H1 (cell line): ENCODE measurements around the gene MPP3. TPM values are rescaled to one million over a fixed set of nuclear protein-coding genes. Genes with fewer than 3 reads are reported as not detected.

Experiments
- BACH1 ChIP-seq: IDR thresholded peaks from 2 replicates; pipeline ENCODE4 v1.6.1; 2012; ENCODE audit warnings: low read length, improper control_type of control experiment
- CBX8 ChIP-seq: fragments of 300-800, 300-1000 bp; sonication (generic); IDR thresholded peaks from 2 replicates; pipeline ENCODE4 v1.7.1; 2016; ENCODE audit warnings: low read depth, low read length, borderline replicate concordance
- CHD1 ChIP-seq: IDR thresholded peaks from 2 replicates; pipeline ENCODE4 v1.6.1; 2012; ENCODE audit warnings: low read depth, low read length, improper control_type of control experiment
- CREB1 ChIP-seq: IDR thresholded peaks from 2 replicates; pipeline ENCODE4 v1.6.1; 2012; ENCODE audit warnings: inconsistent platforms
- HDAC6 ChIP-seq: IDR thresholded peaks from one replicate; pipeline ENCODE4 v1.7.1; 2012; ENCODE audit warnings: low read depth, mild to moderate bottlenecking, inconsistent platforms, low read length, moderate library complexity
- KDM1A ChIP-seq: fragments of 200-600, 300-600 bp; sonication (generic); IDR thresholded peaks from 2 replicates; pipeline ENCODE4 v1.7.1; 2016; ENCODE audit warnings: mild to moderate bottlenecking, low read length, borderline replicate concordance
- KDM4A ChIP-seq: IDR thresholded peaks from one replicate; pipeline ENCODE4 v1.7.1; 2012; ENCODE audit warnings: low read depth, mild to moderate bottlenecking, moderate library complexity, low read length, inconsistent platforms; ENCODE audit not compliant: severe bottlenecking
- NANOG ChIP-seq: IDR thresholded peaks from 2 replicates; pipeline ENCODE4 v1.6.1; 2011; ENCODE audit warnings: low read length, low read depth, mild to moderate bottlenecking, inconsistent platforms; ENCODE audit not compliant: insufficient read depth, poor library complexity, severe bottlenecking
- PHF8 ChIP-seq: fragments of 200-600 bp; sonication (generic); conservative IDR thresholded peaks from 2 replicates; pipeline ENCODE4 v1.7.1; 2012; ENCODE audit warnings: low read depth, mild to moderate bottlenecking, inconsistent platforms, low read length, moderate library complexity
- POLR2A ChIP-seq, 2 experiments: IDR thresholded peaks; 1 replicate in 1 of 2; 2 replicates in 1 of 2; pipeline ENCODE4 v1.6.1; 2011; ENCODE audit warnings: low read depth in 2 of 2, low read length in 2 of 2, mild to moderate bottlenecking in 2 of 2; ENCODE audit errors: control extremely low read depth in 1 of 2
- RAD21 ChIP-seq, 2 experiments: IDR thresholded peaks in 1 of 2; conservative IDR thresholded peaks in 1 of 2; 2 replicates each; pipeline ENCODE4 v1.6.1; 2011; ENCODE audit warnings: low read depth in 2 of 2, low read length in 2 of 2, improper control_type of control experiment in 1 of 2, inconsistent platforms in 1 of 2, mild to moderate bottlenecking in 1 of 2, moderate library complexity in 1 of 2
- RBBP5 ChIP-seq: IDR thresholded peaks from 2 replicates; pipeline ENCODE4 v1.7.1; 2012; ENCODE audit warnings: low read depth, mild to moderate bottlenecking, inconsistent platforms, low read length, moderate library complexity, borderline replicate concordance
- RFX5 ChIP-seq: IDR thresholded peaks from 2 replicates; pipeline ENCODE4 v1.6.1; 2011; ENCODE audit warnings: low read depth, low read length, improper control_type of control experiment, borderline replicate concordance
- SIN3A ChIP-seq, 2 experiments: IDR thresholded peaks in 1 of 2; conservative IDR thresholded peaks in 1 of 2; 2 replicates each; pipeline ENCODE4 v1.6.1; 2011 to 2012; ENCODE audit warnings: low read length in 2 of 2, improper control_type of control experiment in 1 of 2, low read depth in 1 of 2, mild to moderate bottlenecking in 1 of 2
- SIRT6 ChIP-seq: IDR thresholded peaks from one replicate; pipeline ENCODE4 v1.7.1; 2012; ENCODE audit warnings: low read length, inconsistent platforms
- SIX5 ChIP-seq: IDR thresholded peaks from 2 replicates; pipeline ENCODE4 v1.6.1; 2011; ENCODE audit warnings: mild to moderate bottlenecking, low read depth, low read length
- SP2 ChIP-seq: IDR thresholded peaks from 2 replicates; pipeline ENCODE4 v1.6.1; 2012; ENCODE audit warnings: mild to moderate bottlenecking, low read length, inconsistent platforms
- SRF ChIP-seq: IDR thresholded peaks from 2 replicates; pipeline ENCODE4 v1.6.1; 2011; ENCODE audit warnings: mild to moderate bottlenecking, low read depth, low read length, moderate library complexity
- TAF1 ChIP-seq: IDR thresholded peaks from 2 replicates; pipeline ENCODE4 v1.6.1; 2011; ENCODE audit warnings: mild to moderate bottlenecking, low read depth, low read length
- TAF7 ChIP-seq: optimal IDR thresholded peaks from 2 replicates; pipeline ENCODE3; 2011; ENCODE audit warnings: low read depth, mild to moderate bottlenecking, inconsistent platforms, low read length, moderate library complexity, borderline replicate concordance
- TCF12 ChIP-seq: IDR thresholded peaks from 2 replicates; pipeline ENCODE4 v1.6.1; 2011; ENCODE audit warnings: low read depth, mild to moderate bottlenecking, low read length
- TEAD4 ChIP-seq: IDR thresholded peaks from 2 replicates; pipeline ENCODE4 v1.6.1; 2012; ENCODE audit warnings: low read depth, low read length, inconsistent platforms, mixed read lengths
- YY1 ChIP-seq: IDR thresholded peaks from 2 replicates; pipeline ENCODE4 v1.6.1; 2011; ENCODE audit warnings: low read depth, mild to moderate bottlenecking, low read length
- ZNF274 ChIP-seq: IDR thresholded peaks from 2 replicates; pipeline ENCODE4 v1.7.0; 2012; ENCODE audit warnings: low read length, borderline replicate concordance; ENCODE audit errors: extremely low read depth
- polyA plus RNA-seq, 7 experiments: library from polyadenylated mRNA; depleted of rRNA in 3 of 7; stranded (reverse) in 5 of 7; unstranded in 2 of 7; fragments of >200 nt in 5 of 7; fragments of 200-250 nt in 2 of 7; gene quantifications; 1 replicate in 5 of 7; 2 replicates in 1 of 7; 4 replicates in 1 of 7; pipeline versions ENCODE4 v1.2.1 to v1.2.3, GENCODE V29; 2011 to 2013; ENCODE audit warnings: missing spikeins in 2 of 7, mixed read lengths in 2 of 7
- total RNA-seq: library from RNA; stranded (reverse); fragmentation: NEBNext Ultra II Directional; extraction: Animal tissue kit (Norgen Biotek cat#: 25700); gene quantifications from 2 replicates; pipeline ENCODE4 v1.2.1, GENCODE V29; 2021
- TF ChIP-seq, protein P1 (sequence below): IDR thresholded peaks from 2 replicates; pipeline ENCODE4 v1.6.1; 2012; ENCODE audit warnings: inconsistent platforms

The MPP3 gene
- total and polyA plus RNA-seq, 2 of the 8 experiments (the other 6 are each of a cell fraction or from before 2014, with no cell fraction given), result 3.1 to 6.1 TPM

DNA sequence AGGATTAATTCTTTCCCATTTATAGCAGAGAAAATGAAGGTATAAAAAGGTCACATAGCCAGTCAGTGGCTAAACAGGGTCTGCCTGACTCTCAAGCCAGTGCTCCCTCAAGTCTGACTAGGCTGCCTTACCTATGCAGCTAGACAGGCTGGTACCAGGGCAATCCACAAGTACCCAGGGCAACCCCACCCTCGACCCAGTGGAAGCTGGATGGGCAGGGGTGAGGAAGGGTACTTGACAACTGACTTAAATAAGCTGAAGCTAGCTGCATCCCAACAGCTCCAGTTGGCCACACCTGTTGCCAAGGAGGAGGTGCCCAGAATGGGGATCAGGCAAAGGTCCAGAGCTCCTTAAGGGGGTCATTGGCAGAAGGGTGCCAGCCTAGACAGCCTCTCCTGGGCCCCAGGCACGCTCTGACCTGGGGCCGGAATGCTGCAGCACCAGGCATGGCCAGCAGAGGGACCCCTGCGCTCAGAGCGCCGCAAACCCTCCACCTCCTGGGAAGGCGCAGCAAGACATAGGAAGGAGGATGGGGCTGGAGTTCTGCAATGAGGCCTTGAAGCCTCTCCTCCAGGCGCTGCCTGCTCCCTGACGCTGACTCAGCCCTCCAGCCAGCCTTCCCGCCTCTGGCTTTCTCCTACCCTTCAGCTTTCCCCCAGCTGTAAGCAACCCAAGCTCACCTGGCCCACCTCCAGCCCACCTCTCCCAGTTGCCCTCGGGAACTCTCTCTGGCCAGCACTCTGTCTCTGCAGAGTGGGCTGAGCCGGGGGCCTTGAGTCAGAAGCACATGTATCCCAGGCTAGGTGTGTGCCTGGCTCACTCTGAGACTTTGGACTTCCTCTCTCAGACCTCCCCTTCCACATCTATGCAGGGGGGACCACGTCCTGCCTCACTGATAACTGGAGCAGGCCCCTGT lies 45.6 kb upstream of the MPP3 start (continued):
- TF ChIP-seq YY1 (0 out of 2 replicates have a peak, but pooled peaks have one; percentile 33), PHF8 (no peak), ZNF274 (no peak), RFX5 (no peak), SIRT6 (no peak), SP2 (no peak), KDM4A (no peak), TAF7 (no peak), BACH1 (no peak), SRF (no peak), TCF12 (no peak), KDM1A (no peak), CBX8 (no peak), POLR2A (IDR thresholded peaks at IDR 0.05; ENCODE audit: control extremely low read depth in 1 of 2, low read depth in 2 of 2, low read length in 2 of 2) (no peak), TEAD4 (peak; percentile 95), RBBP5 (no peak), SIX5 (no peak), TAF1 (no peak), CREB1 (peak; percentile 29; the same call in 1 of the 2 replicates), SIN3A (conservative IDR thresholded peaks at IDR 0.05 in 1 of 2, IDR thresholded peaks at IDR 0.05 in 1 of 2; ENCODE audit: low read depth in 1 of 2, low read length in 2 of 2) (peak in 1 of 2 experiments; percentile 66; a peak in 2 of 4 replicates), RAD21 (IDR thresholded peaks at IDR 0.05 in 1 of 2, conservative IDR thresholded peaks at IDR 0.05 in 1 of 2; ENCODE audit: low read depth in 2 of 2, low read length in 2 of 2) (peak; percentile 82 to 88), NANOG (no peak), HDAC6 (no peak), CHD1 (no peak)
- TF ChIP-seq, protein P1, sequence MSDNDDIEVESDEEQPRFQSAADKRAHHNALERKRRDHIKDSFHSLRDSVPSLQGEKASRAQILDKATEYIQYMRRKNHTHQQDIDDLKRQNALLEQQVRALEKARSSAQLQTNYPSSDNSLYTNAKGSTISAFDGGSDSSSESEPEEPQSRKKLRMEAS, result 0 out of 2 replicates have a peak, but pooled peaks have one; percentile 55
